22Rv1 (cell line): ENCODE data around the gene XPR1.

ENCODE experiments used
- H3K27ac ChIP-seq: fragments of 450-650 bp; 2 replicates; pipeline ENCODE4 v1.5.1; 2017
- ZFX ChIP-seq: fragments of 450-650 bp; IDR thresholded peaks from 2 replicates; pipeline ENCODE4 v1.6.1; 2017; ENCODE audit warnings: antibody characterized with exemption, borderline replicate concordance
- TF ChIP-seq, protein P1 (sequence below): fragments of 450-650 bp; IDR thresholded peaks from 2 replicates; pipeline ENCODE4 v1.5.1; 2017; ENCODE audit warnings: mild to moderate bottlenecking

Gene XPR1

GRCh38 chr1:180793451-180793850 lies 161.6 kb downstream of the XPR1 start:
- no peak overlapping the region for H3K27ac ChIP-seq
- no peak for TF ChIP-seq ZFX
- TF ChIP-seq, protein P1, sequence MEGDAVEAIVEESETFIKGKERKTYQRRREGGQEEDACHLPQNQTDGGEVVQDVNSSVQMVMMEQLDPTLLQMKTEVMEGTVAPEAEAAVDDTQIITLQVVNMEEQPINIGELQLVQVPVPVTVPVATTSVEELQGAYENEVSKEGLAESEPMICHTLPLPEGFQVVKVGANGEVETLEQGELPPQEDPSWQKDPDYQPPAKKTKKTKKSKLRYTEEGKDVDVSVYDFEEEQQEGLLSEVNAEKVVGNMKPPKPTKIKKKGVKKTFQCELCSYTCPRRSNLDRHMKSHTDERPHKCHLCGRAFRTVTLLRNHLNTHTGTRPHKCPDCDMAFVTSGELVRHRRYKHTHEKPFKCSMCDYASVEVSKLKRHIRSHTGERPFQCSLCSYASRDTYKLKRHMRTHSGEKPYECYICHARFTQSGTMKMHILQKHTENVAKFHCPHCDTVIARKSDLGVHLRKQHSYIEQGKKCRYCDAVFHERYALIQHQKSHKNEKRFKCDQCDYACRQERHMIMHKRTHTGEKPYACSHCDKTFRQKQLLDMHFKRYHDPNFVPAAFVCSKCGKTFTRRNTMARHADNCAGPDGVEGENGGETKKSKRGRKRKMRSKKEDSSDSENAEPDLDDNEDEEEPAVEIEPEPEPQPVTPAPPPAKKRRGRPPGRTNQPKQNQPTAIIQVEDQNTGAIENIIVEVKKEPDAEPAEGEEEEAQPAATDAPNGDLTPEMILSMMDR = no peak

GRCh38 chr1:180796897-180797640 lies 165.2 kb downstream of the XPR1 start:
- H3K27ac ChIP-seq = no peak overlapping the region
- TF ChIP-seq, protein P1 = no peak
- no peak for TF ChIP-seq ZFX

DNA sequence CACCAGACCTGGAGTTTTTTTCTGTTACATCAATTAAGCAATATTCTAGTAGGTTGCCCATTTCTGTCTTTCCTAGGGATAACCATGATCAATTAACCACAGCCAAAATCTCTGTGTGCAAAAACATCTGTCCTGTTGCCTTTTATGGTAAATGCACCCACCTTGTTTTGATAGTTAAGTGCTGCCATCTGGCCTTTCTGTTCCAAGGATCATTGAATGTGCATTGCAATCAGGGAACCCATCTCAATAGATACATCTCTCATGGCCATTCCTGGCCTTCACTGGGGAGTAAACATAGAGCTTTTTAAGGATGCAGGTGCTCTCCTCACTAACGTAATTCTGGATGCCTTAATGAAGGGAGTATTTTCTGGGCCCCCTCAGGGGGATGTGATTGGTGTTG lies 169.1 kb downstream of the XPR1 start:
- no peak overlapping the region for H3K27ac ChIP-seq
- no peak for TF ChIP-seq ZFX
- TF ChIP-seq, protein P1 = no peak

DNA sequence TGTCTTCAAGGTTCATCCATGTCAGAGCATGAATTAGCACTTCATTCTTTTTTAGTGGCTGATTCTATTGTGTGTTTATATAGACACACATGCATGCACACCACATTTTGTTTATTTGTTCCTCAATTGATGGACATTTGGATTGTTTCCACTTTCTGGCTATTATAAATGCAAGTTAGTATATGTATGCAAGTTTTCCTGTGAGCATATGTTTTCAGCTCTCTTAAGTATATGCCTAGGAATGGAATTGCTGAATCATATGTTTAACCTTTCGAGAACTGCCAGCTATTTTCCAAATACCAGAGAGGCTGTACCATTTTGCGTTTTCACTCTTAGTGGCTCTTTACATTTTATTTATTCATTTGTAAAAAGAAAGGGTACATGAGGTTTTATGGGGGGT lies 171.0 kb downstream of the XPR1 start:
- TF ChIP-seq, protein P1 = no peak
- no peak for TF ChIP-seq ZFX
- no peak overlapping the region for H3K27ac ChIP-seq

DNA sequence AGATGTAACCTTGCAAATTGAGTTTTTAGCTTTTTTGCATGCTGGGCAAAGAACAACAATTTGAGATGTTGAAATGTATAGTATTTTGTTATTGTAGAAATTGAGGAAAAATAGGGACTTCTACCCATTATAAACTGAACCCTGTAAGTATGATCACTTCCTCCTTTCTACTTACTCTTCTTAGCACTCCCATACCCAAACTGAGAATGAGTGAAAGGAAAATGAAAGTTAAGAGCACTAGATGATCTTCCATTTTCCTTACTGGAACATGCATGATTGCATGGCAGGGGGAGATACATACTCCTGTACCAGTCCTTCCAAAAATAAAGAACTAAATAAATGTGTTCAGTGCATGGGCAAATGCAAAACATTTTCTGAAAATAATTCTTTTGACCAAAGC lies 173.5 kb downstream of the XPR1 start:
- no peak for TF ChIP-seq ZFX
- TF ChIP-seq, protein P1 = no peak
- no peak overlapping the region for H3K27ac ChIP-seq

DNA sequence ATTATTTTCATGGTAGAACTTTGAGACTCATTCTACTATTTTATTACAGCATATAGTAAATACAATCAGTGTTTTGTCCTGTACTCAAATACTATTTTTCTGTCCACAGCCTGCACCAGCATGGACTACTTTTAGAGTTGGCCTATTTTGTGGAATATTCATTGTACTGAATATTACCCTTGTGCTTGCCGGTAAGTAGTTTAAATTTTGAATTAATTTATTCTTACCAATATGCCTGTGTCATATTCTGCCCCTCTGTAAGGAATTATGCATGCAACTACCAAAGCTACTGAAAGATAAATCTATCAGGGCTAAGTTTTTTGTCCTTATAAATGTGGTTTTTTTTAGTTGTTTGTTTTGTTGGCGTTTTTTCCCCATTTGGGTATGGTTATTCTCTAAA lies 179.5 kb downstream of the XPR1 start:
- no peak overlapping the region for H3K27ac ChIP-seq
- TF ChIP-seq ZFX = no peak
- TF ChIP-seq, protein P1 = no peak

DNA sequence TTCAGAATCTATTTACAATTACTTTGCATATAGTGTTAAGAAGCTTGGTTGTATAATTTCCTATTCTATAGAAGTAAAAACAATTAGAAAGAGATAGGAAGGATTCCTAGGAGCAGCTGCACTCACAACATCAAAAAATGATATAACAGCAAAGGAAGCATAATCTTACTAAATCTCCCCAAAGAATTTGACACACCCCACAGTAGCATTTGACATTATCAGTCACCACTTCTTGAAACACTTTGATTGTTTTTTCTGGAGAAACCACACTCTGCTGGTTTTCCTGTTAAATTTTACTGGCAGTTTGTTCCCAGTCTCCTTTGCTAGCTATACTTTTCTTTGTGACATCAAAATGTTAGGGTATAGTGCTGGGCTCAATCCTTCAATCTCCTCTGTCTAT lies 180.1 kb downstream of the XPR1 start:
- TF ChIP-seq, protein P1 = no peak
- no peak for TF ChIP-seq ZFX
- H3K27ac ChIP-seq = no peak overlapping the region
